Globus pallidus (tissue), 1 donor: ENCODE data around the gene KLHL13.
"Not testable (repeated sequence)": the region's sequence is repeated elsewhere in the genome, so short reads cannot be mapped to it uniquely, and the experiment has no call there.

Source experiments
- DNase-seq: peaks from one replicate; pipeline ENCODE4 v3.0.0-alpha.2; 2015; ENCODE audit warnings: low spot score

Gene KLHL13

GRCh38 chrX:117990438-117990837 lies 126.2 kb downstream of the KLHL13 start:
- DNase-seq: no peak

GRCh38 chrX:117989512-117989911 lies 127.1 kb downstream of the KLHL13 start:
- no peak for DNase-seq

- DNase-seq: no peak
Observed at GRCh38 chrX:117987373-117987772, 129.2 kb downstream of the KLHL13 start.

DNA sequence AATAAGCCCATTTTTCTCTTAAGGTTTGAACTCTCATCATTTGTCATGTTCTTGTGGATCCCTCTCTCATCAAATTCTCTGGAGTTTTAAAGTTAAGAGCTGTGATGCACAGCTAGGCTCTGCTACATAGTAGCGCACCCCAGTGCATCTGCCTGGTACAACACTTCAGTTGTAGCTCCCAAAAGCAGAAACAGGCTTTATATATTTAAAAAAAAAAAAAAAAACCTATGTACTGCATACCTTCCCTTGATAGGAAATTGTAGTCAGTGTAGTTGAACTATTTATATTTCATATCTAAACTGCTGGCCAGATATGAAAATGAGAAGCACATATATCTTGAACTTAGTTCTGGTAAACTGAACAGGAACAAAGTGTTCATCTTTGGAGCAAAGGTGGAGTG lies 131.4 kb downstream of the KLHL13 start:
- no peak for DNase-seq

DNA sequence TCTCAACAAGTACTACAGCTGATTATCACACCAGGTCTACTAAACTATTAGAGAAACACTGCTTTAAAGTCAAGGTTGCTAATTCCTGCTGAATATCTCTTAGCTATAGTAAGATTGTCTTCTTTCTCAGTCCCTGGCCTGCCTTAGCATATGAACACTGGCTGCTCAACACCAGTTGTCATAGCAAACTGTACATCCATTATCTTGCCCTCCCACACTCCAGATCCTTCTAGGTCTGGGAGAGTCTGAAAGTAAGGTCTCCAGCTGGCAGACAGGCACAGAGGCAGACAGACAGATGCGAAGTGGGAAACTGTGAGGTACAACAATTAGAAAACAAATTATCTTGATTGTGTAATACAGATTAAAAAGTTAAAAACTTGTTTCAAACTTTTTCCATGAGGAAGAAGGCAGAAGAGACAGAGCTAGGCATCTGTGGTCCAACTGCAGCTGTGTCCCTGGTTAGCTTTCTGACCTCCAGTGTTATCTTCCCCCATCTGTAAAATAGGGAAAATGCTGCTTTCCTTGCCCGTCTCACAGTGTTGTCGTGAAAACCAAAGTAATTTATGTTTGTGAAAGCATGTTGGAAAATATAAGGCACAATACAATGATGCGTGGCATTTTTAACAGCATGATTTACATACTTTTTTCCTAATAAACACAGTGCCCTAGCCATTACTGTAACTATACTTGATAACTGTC lies 133.8 kb downstream of the KLHL13 start:
- DNase-seq: no peak

- DNase-seq: no peak
Observed at GRCh38 chrX:117978402-117978801, 138.2 kb downstream of the KLHL13 start.

DNA sequence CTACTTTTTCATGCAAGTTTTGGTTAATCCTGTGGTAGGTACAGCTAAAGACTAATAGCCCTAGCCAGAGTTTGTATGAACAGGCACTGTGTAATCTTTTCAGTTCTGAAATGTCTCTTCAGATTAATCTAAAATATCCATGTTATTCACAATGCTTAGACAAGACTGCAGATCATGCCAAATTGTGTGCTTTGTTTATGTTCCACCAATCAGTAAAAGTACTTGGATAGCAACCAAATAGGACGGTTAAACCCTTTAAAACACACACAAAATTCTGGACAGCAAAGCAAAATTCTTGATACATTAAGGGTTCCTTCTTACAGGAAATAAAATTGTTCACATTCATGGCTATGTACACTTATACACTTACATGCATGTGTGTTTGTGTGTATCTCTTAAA lies 139.1 kb downstream of the KLHL13 start:
- DNase-seq: no peak

DNA sequence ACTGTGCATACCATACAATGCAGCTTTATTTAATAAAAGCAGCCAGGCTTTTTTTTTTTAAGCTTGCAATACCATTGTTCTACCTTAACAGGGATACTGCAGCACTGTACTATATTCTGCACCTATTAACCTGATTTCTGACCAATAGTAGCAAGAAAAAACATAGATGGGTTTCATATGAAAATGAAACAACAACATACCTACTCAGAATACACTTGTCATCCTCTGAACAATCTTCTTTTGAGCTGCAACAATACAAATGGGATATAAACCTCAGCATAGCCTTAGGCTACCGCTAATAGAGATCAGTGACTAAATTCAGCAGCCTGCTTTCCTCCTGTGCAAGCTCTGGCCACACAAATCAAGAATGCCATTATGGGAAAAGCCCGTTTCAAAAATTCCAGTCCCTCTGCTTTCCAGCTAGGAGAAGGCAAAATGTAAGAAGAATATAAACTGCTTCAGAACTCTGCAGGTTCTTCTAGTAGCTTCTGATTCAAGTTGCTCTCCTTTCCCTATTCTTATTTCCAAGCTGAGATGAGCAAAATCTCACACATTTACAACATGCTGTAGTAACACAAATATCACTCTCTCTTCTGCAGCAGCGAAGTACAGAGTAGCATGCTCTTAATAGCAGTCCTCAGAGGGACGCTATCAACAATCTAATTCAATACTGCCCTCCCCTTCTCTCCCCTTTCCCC lies 143.4 kb downstream of the KLHL13 start:
- no peak for DNase-seq

DNA sequence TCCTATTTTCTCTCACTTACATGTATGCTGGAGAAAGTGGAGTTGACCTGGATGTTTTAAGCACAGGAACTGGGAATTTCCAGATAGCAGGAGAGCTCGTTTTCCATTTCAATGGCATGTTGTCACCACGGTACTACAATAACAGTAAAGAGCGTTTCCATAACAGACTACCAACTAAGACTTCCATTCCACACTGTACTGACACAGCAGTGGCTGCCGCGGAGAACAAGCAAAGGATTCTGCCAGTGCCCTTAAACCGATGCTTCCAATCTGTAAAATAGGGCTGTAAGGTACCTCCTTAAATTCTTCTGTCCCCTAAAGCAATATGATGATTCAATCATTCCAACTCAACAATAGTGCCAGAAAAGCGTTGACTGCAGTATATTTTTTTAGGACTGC lies 143.9 kb downstream of the KLHL13 start:
- DNase-seq: no peak

- no peak for DNase-seq
Observed at GRCh38 chrX:117969782-117970181, 146.8 kb downstream of the KLHL13 start.

DNA sequence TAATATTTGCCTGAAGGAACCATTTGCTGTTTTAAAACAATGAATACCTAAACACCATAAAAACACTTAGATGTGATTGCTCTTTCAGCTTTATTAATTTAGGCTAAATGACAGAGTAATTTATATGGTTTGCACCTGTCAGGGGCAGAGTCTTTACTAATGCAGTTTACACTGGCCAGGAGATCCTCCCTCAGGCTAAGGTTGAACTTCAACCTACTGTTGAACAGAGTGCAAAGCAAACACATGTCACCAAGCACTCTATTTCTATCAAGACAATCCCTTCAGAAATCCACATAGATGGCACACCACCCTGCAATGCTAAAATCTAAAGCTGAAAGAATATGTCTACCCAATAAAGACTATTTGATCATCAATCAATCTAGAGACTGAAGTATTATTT lies 147.3 kb downstream of the KLHL13 start:
- DNase-seq: no peak

DNA sequence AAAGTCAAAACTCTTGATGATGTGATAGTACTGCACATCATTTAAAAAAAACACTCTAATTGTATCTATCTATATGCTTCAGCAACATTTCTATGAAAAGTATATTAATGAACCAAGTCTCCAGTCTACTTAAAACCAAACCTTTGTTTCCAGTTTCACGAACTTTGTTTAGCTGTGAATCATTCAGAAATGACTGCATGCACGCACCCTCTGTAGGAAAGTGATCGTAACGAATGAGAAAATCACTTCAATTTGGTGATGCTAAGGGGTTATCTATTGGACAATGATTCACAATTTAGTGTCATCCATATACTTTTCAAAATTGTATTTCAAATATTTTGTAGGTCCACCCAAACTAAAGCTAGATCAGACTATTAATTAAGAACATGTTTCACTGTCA lies 157.6 kb downstream of the KLHL13 start:
- DNase-seq: no peak

- DNase-seq: no peak
Observed at GRCh38 chrX:117957128-117957527, 159.5 kb downstream of the KLHL13 start.

DNA sequence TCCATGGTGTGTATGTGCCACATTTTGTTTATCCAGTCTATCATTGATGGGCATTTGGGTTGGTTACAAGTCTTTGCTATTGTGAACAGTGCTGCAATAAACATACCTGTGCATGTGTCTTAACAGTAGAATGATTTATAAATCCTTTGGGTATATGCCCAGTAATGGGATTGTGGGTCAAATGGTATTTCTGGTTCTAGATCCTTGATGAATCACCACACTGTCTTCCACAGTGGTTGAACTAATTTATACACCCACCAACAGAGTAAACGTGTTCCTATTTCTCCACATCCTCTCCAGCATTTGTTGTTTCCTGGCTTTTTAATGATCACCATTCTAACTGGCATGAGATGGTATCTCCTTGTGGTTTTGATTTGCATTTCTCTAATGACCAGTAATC lies 177.3 kb downstream of the KLHL13 start:
- DNase-seq: not testable (repeated sequence)

GRCh38 chrX:117936118-117936517 lies 180.5 kb downstream of the KLHL13 start:
- DNase-seq: no peak

GRCh38 chrX:117930116-117930515 lies 186.5 kb downstream of the KLHL13 start:
- DNase-seq: not testable (repeated sequence)

DNA sequence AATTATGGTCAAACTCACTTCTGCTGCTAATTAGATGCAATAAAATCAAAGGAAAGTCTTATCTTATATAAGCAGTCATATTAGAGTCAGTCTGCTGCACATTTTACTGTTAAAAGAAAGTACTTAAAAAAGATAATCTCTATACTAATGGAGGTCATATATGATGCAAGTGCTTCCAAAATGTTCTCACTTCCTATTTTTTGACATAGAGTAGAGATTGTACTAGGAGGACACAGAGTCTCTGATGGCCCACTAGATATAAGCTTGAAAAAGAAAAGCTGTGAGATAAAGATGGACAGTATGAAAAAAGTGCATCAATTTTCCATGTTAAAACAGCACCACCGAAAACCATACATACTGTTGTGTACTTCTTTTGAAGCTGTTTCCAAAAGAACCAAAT lies 196.9 kb downstream of the KLHL13 start:
- no peak for DNase-seq

GRCh38 chrX:117910216-117910615 lies 206.4 kb downstream of the KLHL13 start:
- no peak for DNase-seq

GRCh38 chrX:117898226-117898625 lies 218.4 kb downstream of the KLHL13 start:
- no peak for DNase-seq

DNA sequence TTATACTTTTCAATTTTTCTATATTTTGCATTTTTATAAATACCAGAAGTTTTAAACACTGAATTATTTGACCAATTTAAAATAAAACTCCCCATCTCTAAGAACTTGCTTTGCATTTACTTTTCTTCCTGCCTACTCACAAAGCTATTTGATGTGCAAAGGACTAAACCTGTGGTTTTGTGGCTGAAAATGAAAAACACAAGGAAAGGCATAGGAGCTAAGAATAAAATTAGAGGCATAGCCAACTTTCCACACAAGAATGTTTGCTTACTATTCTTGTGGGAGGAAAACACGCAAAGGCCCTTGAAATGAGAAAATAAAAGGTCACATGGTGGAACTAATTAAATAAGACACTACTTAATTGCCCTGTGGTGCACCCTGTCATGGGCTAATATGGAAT lies 221.2 kb downstream of the KLHL13 start:
- DNase-seq: no peak

DNA sequence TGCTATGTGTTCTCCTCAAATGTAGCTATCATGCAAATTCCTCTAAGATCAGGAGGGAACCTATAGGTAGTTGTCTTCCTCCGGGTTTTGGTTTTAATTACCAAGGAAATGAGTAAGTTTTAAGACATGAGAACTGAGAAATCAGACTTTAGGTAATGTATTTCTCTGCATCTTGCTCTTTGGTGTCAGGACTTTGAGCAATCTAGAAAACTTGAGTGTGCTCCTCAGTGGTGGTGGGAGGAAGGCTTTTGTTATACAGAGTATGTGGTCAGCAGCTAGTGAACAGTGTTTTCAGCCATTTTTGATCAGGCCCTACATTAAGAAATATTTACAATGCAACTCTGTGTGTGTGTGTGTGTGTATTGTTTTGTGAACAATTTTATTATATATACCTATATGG lies 224.1 kb downstream of the KLHL13 start:
- no peak for DNase-seq

- no peak for DNase-seq
Observed at GRCh38 chrX:117871796-117872195, 244.8 kb downstream of the KLHL13 start.

DNA sequence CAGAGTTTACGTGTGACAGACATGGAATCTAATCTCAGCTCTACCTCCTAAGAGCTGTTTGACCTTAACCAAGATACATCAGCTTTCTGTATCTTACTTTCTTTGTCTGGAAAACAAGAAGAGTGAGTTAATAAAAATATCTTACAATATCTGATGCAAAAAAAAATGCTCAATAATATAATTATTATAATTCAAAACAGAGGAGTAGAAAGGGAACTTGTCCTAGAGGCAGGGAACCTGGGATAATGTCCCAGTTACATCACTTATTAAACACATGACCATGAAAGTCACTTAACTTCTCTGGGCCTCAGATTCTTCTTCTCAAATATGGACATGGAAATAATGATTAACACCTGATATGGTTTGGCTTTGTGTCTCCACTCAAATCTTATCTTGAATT lies 256.1 kb downstream of the KLHL13 start:
- DNase-seq: no peak

- no peak for DNase-seq
Observed at GRCh38 chrX:117854806-117855205, 261.8 kb downstream of the KLHL13 start.
